GM19023 (cell line): ENCODE data around the gene NR2C2.
"Not testable (repeated sequence)": the region's sequence is repeated elsewhere in the genome, so short reads cannot be mapped to it uniquely, and the experiment has no call there.

Experiments used
- ATAC-seq: cut with Tn5 transposase; IDR thresholded peaks from one replicate; pipeline ENCODE4 v1.9.1; 2021; ENCODE audit warnings: mild to moderate bottlenecking, moderate library complexity; ENCODE audit not compliant: unreplicated experiment

Gene NR2C2

GRCh38 chr3:14957153-14957552, 9.8 kb downstream of the NR2C2 start:
- ATAC-seq: no peak

- no peak for ATAC-seq
Observed at GRCh38 chr3:14957925-14958324, 10.5 kb downstream of the NR2C2 start.

DNA sequence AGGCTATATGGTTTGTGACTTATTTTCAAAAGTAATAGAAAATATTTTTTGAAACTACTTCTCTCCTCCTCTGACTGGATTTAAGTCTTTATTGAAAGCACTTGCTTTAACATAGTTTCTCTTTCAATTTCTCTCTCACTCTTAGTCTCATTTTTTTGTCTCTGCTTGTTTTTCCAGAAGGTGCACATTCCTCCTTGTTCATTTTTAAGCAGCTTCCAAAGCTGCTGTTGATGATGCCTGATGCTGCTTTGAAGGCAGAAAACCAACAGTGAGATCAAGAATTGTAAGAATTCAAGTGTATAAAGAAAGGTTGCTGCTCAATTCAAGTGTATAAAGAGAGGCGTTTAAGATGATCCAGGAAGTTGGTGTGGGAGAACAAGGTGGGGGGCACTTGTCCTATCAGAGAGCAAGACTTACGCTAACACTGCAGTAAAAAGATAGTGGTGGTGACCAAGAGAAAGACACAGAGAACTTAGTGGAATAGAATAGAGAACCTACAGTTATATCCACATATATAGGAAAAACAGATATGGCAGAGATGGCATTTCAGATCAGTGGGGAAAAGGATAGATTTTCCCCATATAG, 12.1 kb downstream of the NR2C2 start:
- ATAC-seq: no peak

DNA sequence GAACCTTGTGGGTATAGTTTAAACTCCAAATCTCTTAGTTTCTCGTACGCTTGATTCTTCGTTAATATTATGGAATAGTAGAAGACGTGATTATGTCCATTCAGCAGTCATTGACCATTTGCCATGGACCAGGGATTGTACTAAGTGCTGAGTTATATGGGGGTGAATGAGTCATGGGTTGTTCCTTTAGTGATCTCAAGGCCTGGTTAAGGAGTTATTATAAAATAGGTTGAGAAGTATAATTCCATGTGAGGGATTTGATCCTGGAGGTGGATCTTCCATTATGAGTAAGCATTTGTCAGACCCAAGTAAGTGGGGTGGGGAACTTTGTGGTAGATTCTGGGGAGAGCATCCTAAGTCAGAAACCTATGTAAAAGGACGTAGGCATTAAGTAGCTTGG, 15.4 kb downstream of the NR2C2 start:
- no peak for ATAC-seq

- no peak for ATAC-seq
Observed at GRCh38 chr3:14967285-14967684, 19.9 kb downstream of the NR2C2 start.

DNA sequence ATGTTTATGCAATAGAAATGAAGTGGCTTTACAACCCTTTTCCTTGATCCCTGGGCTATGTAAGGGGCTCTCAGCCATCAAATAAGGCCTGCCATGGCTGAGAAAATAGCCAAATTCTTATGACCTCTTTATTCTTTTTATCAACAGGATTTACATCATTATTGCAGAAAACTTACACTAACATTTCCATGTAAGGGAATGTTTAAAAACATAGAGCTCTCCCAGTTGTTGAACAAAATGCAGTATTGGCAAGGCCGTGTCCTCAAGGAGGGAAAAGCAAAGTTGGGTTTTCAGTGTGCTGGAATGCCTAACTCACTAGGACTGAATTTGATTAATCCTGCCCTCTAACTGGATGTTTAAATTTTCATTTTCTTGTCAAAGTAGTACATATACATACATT, 22.3 kb downstream of the NR2C2 start:
- no peak for ATAC-seq

DNA sequence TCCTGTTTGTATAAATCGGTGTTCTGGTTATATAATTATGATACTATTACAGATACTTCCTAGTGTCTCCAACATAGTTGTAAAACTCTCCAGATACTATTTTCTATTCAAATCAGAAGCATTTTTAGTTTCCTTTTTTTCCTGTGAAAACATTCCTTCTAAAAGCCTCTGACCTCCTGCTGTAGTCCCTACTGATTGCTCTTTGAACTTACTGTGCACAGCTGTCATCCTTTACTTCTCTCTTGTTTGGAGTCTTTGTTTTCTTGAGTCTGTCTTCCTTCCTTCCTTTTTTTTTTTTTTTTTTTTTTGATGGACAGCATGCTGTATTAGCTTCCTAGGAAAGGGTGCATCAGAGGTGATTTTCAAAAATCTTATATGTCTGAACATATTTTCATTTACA, 28.9 kb downstream of the NR2C2 start:
- ATAC-seq: no peak

DNA sequence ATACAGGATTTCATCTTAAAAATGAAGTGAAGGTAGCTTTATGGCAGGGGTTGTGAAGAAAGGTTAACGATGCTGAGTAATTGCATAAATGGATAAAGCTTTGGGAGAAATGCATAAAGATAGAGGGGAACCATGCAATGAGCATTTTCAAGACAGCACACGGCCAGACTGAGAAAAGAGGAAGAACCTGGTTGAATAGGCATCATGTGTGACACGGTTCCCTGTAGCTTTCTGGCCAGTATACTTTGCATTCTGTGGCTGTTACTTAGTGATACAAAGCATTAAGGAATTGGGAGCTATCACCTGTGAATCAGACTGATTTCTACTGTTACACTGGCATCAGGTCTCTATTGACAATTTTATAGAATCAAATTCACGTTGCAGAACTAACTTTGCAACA, 33.3 kb downstream of the NR2C2 start:
- no peak for ATAC-seq

GRCh38 chr3:14984581-14985113, 37.3 kb downstream of the NR2C2 start:
- no peak for ATAC-seq

DNA sequence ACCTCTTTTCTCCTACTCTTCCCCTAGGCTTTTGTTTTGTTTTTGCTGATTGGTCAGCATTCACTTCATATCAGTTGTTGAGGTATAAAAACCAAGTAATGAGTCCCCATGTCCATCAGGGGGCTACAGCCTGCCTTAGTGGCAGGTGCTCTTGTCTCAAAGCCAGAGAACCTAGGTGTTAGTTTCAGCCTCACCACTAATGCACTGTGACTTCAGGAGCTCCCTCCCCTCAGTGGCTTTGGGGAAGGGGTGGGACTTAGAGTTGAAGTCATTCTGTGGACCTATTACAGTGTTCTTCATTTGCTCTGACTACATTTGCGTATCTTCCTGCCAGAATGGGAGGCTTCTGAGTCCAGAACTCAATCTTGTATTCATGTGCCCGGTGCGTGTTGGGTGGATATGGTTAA, 41.6 kb downstream of the NR2C2 start:
- ATAC-seq: peak; percentile 100

DNA sequence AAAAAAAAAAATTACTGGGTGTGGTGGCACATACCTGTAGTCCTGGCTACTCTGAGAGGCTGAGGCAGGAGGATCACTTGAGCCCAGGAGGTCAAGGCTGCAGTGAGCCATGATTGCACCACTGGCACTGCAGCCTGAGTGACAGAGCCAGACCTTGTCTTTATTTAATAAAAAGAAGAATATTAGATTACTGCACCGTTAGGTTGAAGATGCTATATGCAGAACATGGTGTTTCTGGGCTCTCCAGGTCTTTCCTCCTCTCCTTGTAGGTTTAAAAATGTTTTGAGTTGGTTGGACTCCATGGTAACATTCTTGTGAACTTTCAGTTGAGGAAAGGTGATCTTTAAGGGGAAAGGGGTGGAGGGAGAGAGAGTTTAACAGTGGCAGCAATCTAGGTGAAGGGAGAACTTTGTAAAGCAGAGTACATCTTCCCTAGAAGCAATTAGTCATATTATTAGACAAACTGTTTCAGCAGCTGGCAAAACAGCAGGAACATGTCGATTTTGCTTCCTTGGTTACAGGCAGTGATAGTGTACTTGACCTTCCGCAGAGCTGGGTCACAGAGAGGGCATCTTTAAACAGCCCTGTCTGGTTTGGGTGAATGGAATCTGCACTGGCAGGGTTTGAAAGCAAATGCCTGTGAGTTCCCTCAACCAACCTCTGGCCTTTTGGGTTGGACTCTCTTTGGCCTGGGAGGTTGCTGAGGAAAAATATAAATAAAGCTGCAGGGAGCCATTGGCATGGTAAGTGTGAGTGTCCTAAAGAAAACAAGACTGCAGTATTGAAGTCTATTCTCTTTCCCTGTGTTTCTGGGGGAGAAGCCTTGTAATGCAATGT, 42.8 kb downstream of the NR2C2 start:
- no peak for ATAC-seq

DNA sequence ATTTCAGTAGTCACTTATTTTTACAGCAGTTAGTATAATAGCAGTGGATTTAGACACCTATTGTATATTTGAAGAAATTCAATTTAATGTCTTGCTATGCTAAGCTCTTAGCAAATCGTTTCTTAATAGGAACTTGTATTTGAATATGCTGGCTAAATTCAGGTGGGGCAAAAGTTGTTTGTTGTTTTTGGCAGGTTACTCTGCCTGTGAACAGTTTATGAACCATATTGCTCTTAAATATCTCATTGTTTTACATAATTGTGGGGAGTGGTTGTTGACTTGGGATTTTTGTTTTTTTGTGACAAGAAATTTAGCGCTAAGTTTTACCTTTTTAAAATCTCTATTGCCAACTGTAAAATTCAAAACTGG, 43.4 kb downstream of the NR2C2 start:
- ATAC-seq: no peak

DNA sequence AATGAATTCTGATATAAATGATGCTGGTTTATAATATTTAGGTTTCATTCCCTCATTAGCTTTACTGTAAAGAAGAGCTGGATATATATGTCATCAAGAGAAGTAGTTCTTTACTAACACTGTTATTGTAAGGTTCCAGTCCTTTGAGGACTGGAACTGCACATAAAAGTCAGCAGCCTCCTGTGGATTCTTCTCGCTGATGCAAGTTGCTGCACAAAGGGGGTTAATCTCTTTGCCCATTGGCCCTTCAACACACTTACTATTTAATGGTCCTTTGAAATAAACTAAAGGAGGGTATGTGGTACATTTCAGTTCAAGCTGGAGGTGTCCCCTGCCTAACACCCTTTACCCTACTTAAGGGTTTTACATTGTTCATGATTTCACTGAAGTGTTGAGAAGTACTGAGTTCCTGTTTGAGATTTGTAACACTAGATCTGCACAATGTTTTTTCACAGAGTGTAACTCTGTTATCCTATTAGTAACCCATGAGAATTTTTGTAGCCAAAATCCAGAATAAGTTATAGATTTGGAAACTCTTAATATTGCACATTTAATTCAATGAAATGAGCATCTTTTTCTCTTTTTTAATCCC, 43.9 kb downstream of the NR2C2 start:
- ATAC-seq: no peak

DNA sequence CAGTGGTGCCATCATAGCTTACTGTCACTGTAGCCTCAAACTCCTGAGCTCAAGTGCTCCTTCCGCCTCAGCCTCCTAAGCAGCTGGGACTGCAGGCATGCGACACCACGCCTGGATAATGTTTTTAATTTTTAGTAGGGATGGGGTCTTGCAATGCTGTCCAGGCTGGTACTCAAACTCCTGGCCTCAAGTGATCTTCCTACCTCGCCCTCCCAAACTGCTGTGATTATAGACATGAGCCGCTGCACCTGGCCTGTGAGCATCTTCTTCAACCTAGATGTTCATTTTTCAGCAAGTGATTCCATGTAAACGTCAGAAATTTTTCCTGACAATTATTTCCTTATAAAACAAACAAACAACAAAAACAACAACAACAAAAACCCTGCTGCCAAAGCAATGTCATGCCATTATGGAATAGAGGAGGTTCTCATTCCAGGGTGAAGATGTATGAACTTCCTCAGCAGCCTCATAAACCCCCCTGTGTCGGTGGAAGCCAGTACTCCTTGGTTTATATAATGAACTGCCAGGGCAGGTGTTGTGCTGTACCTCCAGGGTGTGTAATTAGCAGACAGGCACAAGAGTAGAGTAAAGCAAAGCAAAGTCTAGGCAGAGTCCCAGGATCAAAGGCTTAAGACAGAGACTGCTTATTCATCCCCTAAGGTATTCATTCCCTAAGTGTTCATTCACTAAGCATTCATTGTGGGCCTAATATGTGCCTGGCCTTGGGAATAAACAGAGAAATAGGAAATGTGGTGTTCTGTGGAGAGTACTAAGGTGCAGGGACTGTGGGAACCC, 44.6 kb downstream of the NR2C2 start:
- ATAC-seq: no peak

GRCh38 chr3:14997941-14998340, 50.6 kb downstream of the NR2C2 start:
- no peak for ATAC-seq

DNA sequence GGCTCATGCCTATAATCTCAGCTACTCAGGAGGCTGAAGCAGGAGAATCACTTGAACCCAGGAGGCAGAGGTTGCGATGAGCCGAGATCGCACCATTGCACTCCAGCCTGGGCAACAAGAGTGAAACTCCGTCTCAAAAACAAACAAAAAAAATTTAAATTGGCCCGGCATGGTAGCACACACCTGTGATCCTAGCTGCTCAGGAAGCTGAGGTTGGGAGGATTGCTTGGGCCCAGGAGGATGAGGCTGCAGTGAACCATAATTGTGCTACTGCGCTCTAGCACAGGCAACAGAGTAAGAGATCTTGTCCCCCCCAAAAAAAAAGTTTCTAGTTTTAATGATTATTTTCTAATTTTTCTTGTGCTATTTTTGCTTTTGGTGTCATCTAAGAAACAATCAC, 51.8 kb downstream of the NR2C2 start:
- ATAC-seq: not testable (repeated sequence)

DNA sequence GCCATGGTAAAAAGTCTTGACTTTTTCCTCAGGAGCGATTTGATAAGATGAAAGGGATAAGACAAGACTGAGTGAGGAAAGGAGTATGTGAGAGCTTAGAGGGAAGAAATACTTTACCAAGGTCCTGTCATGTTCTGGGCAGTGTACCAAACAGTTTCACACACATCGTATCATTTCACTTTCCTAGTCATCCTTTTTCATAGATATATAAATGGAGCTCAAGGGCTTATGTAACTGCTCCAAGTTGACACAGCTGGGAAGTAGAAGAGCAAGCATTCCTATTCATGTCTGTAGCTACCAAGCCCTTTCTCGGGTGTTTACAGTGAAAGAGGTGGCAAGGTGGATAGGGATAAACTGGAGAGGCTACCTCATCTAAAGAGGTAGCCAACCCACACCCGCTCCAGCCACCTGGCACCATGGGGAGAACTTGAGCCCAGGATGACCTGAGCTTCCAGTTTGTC, 60.3 kb downstream of the NR2C2 start:
- no peak for ATAC-seq

DNA sequence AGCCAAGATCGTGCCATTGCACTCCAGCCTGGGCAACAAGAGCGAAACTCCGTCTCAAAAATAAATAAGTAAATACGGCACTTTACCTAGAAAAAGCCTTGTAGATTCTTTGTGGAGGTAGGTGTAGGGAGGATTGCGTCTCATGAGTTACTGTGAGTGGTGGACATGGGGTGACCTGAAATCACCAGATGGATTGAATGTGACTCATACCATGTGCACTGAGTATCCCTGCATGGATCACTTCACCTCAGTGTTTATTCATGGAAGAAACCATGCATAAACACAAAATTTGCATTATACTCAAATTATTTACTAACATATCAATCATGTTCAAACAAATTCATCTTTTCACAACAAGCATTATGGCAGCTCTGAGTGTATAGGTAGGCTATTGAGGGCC, 61.8 kb downstream of the NR2C2 start:
- ATAC-seq: no peak

DNA sequence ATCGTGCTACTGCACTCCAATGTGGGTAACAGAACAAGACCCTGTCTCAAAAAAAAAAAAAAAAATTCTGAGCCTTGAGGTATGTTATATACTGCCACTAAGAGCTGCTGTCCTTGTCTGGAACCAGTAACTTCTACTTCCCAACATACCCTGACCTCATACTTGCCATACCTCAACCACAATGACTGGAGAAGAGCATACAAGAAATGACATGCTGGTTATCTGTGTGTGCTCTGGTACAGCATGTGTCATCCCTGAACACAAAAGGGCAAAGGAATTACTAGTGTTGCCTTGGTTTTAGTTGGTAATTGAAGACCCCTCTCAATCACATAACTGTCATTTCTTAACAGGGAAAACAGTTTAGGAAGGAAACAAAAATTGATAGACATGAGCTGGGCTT, 63.3 kb downstream of the NR2C2 start:
- ATAC-seq: no peak

DNA sequence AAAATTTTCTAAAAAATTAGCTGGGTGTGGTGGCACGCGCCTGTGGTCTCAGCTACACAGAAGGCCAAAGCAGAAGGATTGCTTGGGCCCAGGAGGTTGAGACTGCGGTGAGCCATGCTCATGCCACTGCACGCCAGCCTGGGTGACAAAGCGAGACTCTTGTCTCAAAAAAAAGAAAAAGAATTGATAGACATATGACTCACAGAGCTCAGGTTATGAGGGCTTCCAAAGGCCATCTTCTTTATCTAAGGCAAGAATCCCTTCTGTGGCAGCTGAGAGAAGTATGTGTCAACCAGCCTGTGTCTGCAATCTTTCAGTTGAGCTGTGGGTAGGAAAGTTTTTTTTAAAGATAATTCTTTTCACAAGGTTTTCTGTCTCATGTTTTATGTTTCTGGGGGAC, 63.8 kb downstream of the NR2C2 start:
- ATAC-seq: no peak

GRCh38 chr3:15014606-15015328, 67.4 kb downstream of the NR2C2 start:
- no peak for ATAC-seq
